GM23248 (cell line): Measurements from ENCODE around the gene CFAP251. TPM values are rescaled to one million over a fixed set of nuclear protein-coding genes. Genes with fewer than 3 reads are reported as not detected.
A peak's percentile ranks its signal among the peaks of the same experiment; 100 is the strongest.

Experiments
- DNase-seq: peaks from one replicate; pipeline ENCODE4 v3.0.0-alpha.2; 2015
- H2AFZ ChIP-seq: fragments of 200-600 bp; sonication (generic); 2 replicates; pipeline ENCODE4 v1.6.1; 2016; ENCODE audit warnings: antibody characterized with exemption
- H3F3A ChIP-seq: fragments of 200-600 bp; sonication (generic); 2 replicates; pipeline ENCODE4 v1.6.1; 2016; ENCODE audit warnings: mild to moderate bottlenecking, antibody characterized with exemption, mixed run types; ENCODE audit not compliant: insufficient read depth
- H3K27ac ChIP-seq: fragments of 200-600 bp; sonication (generic); 2 replicates; pipeline ENCODE4 v1.5.1; 2016; ENCODE audit warnings: mild to moderate bottlenecking
- H3K27me3 ChIP-seq: fragments of 200-600 bp; sonication (generic); replicated peaks from 2 replicates; pipeline ENCODE4 v1.6.1; 2016; ENCODE audit warnings: mild to moderate bottlenecking; ENCODE audit not compliant: insufficient read depth
- H3K36me3 ChIP-seq: fragments of 200-600 bp; sonication (generic); 2 replicates; pipeline ENCODE4 v1.6.1; 2016; ENCODE audit warnings: low read depth, mild to moderate bottlenecking
- H3K4me1 ChIP-seq: fragments of 200-600 bp; sonication (generic); 2 replicates; pipeline ENCODE4 v1.6.1; 2016; ENCODE audit warnings: mild to moderate bottlenecking; ENCODE audit not compliant: insufficient read depth
- H3K4me2 ChIP-seq: fragments of 200-600 bp; sonication (generic); one replicate; pipeline ENCODE4 v1.6.1; 2016; ENCODE audit warnings: mild to moderate bottlenecking; ENCODE audit not compliant: unreplicated experiment
- H3K4me3 ChIP-seq: fragments of 200-600 bp; sonication (generic); 2 replicates; pipeline ENCODE4 v1.5.1; 2016; ENCODE audit warnings: mild to moderate bottlenecking
- H3K79me2 ChIP-seq: fragments of 200-600 bp; sonication (generic); 2 replicates; pipeline ENCODE4 v1.6.1; 2016; ENCODE audit warnings: mild to moderate bottlenecking; ENCODE audit not compliant: insufficient read depth
- H3K9ac ChIP-seq: fragments of 200-600 bp; sonication (generic); 2 replicates; pipeline ENCODE4 v1.6.1; 2016; ENCODE audit warnings: mild to moderate bottlenecking
- H3K9me2 ChIP-seq: fragments of 200-600 bp; sonication (generic); 2 replicates; pipeline ENCODE4 v1.6.1; 2016; ENCODE audit warnings: mixed run types, mild to moderate bottlenecking, moderate library complexity; ENCODE audit not compliant: insufficient read depth
- H3K9me3 ChIP-seq: fragments of 200-600 bp; sonication (generic); one replicate; pipeline ENCODE4 v1.6.1; 2017; ENCODE audit warnings: low read depth
- H4K20me1 ChIP-seq: fragments of 200-600 bp; sonication (generic); 2 replicates; pipeline ENCODE4 v1.6.0; 2016; ENCODE audit not compliant: insufficient read depth
- EZH2 ChIP-seq: fragments of 200-600 bp; sonication (generic); IDR thresholded peaks from 2 replicates; pipeline ENCODE4 v1.6.1; 2018; ENCODE audit warnings: antibody characterized with exemption, mild to moderate bottlenecking; ENCODE audit not compliant: insufficient read depth, poor library complexity, severe bottlenecking
- EZH2phosphoT487 ChIP-seq: fragments of 200-600 bp; sonication (generic); IDR thresholded peaks from 2 replicates; pipeline ENCODE4 v1.6.1; 2018; ENCODE audit warnings: antibody characterized with exemption, moderate library complexity, mild to moderate bottlenecking, low read depth; ENCODE audit not compliant: insufficient read depth
- WGBS, 2 experiments: methylation state at CpG; one replicate each; pipeline ENCODE4 v1.1.6; 2015 to 2017; ENCODE audit warnings: low lambda C conversion rate in 2 of 2, low coverage in 1 of 2; ENCODE audit errors: missing lambda C conversion rate in 2 of 2; 5-methylcytosine and 5-hydroxymethylcytosine counted together
- in situ Hi-C: fragments of 300-500 bp; cut with MboI; formaldehyde crosslinking; loops from 2 replicates; pipeline ENCODE4 v1.15.0; 2020
- polyA plus RNA-seq: library from polyadenylated mRNA; unstranded; fragments of >200 nt; fragmentation: Nextera tagmentation; extraction: Ambion mirVana; gene quantifications from 2 replicates; pipeline ENCODE4 v1.2.1, GENCODE V29; 2016
- total RNA-seq: library from RNA; depleted of rRNA; stranded (reverse); fragments of >200 nt; shearing (Covaris generic); gene quantifications from 2 replicates; pipeline ENCODE4 v1.2.3, GENCODE V29; 2014

The CFAP251 gene
- total and polyA plus RNA-seq, 2 experiments from 2014 or later = 0.58 to 1.6 TPM

DNA sequence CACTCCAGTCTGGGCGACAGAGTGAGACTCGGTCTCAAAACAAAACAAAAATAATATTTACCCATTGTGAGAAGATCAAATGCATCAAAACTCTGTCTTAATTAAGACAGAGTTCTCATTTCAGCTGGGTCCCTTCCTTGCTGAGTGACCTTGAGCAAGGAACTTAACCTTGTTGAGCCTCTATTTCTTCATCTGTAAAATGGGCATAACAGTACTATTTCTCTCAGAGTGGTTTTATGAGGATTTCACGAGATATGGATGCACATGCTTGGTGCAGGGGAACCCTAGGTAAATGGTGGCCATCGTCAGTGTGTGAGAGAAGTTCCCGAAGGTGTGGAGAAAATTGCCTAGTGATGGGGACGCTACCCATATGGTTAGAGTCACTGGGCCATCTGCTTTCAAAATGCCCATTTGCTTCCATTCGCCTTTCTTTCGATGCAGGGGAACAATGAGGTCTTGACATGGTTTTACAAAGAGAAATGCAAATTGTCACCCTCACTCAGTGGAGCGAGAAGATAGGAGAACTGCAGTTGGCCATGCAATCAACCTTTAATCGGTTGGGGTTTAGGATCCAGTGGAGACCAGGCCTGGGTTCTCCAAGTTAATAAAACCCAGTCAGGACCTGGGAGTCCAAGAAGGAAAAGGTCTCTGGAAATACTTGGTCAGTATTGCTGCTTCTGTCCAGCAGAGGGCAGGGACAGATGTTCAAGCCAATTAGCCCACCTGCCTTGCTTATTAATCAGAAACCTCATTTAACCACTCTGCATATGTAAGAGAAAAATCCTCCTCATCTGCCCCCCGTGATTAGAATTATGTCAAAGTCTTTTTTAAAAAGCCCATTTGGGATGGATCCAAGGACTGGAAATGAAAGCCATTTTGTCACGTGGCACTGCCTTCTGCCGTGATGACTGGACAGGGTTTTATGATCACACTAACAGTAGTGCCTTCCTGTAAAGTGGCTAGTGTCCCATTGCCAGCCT is 37.2 kb downstream of the CFAP251 start:
- DNase-seq = peak; percentile 56
- H2AFZ ChIP-seq = no peak overlapping the region
- WGBS, 2 experiments = 78 to 79% methylated on average over 13 of the region's 13 CpGs

DNA sequence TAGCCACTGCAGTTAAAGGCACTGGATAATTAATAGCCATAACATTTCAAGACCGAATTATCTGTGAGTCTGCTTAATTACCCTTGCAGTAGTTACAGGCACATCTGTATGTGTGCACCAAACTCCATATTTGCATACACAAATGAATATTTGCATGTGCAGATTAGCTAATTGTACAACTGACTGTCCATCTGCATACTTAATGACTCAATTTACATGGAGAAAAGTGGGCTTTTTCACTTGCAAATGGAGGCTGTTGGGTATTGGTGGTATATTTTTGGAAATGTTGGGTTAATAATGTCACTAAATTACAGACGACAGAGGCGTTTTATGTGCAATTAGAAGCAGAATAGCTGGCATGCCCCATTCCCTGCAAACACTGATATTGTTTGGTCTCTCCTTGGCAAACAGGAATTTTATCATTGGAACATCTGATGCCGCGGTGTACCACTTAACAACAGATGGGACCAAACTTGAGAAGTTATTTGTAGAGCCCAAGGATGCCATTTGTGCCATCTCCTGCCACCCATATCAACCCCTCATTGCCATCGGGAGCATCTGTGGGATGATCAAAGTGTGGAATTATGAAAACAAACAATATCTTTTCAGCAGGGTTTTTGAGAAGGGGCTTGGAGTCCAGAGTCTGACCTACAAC is 39.6 kb downstream of the CFAP251 start:
- in situ Hi-C loops = no loop called here
- Histone ChIP-seq H3K9me2 (no peaks in the 10 kb centered on the region), H3K79me2 (no peaks in the 10 kb centered on the region), H3K27me3 (0 out of 2 replicates have a peak, but pooled peaks cover 10% of the 10 kb centered on the region), H3K4me2 (no peak overlapping the region), H3K9ac (no peak overlapping the region), H3K36me3 (0 out of 2 replicates have a peak, but pooled peaks cover 11% of the 10 kb centered on the region), H4K20me1 (no peaks in the 10 kb centered on the region), H3K4me3 (no peak overlapping the region), H3K9me3 (no peaks in the 10 kb centered on the region), H3K27ac (no peak overlapping the region), H3F3A (0 out of 2 replicates have a peak, but pooled peaks cover 3% of the 10 kb centered on the region), H3K4me1 (no peaks in the 10 kb centered on the region), H2AFZ (no peak overlapping the region)
- TF ChIP-seq EZH2 = no peak
- TF ChIP-seq EZH2phosphoT487 = no peak
- DNase-seq = no peak
- WGBS, 2 experiments = 88% methylated on average over 6 of the region's 6 CpGs

More for the DNA sequence above, 37.2 kb downstream of the CFAP251 start:
- no peak overlapping the region for H3K4me2 ChIP-seq
- no peaks in the 10 kb centered on the region for H3K36me3 ChIP-seq
- no peaks in the 10 kb centered on the region for H3K4me1 ChIP-seq
- H3K27ac ChIP-seq = no peak overlapping the region
- no peaks in the 10 kb centered on the region for H3K9me2 ChIP-seq
- H3K9ac ChIP-seq = no peak overlapping the region
- H4K20me1 ChIP-seq = no peaks in the 10 kb centered on the region
- no peaks in the 10 kb centered on the region for H3K79me2 ChIP-seq
- no peaks in the 10 kb centered on the region for H3K27me3 ChIP-seq
- in situ Hi-C loops = no loop called here
- 0 out of 2 replicates have a peak, but pooled peaks cover 3% of the 10 kb centered on the region for H3F3A ChIP-seq
- TF ChIP-seq EZH2 (no peak), EZH2phosphoT487 (no peak)
- H3K4me3 ChIP-seq = no peak overlapping the region
- H3K9me3 ChIP-seq = no peaks in the 10 kb centered on the region

DNA sequence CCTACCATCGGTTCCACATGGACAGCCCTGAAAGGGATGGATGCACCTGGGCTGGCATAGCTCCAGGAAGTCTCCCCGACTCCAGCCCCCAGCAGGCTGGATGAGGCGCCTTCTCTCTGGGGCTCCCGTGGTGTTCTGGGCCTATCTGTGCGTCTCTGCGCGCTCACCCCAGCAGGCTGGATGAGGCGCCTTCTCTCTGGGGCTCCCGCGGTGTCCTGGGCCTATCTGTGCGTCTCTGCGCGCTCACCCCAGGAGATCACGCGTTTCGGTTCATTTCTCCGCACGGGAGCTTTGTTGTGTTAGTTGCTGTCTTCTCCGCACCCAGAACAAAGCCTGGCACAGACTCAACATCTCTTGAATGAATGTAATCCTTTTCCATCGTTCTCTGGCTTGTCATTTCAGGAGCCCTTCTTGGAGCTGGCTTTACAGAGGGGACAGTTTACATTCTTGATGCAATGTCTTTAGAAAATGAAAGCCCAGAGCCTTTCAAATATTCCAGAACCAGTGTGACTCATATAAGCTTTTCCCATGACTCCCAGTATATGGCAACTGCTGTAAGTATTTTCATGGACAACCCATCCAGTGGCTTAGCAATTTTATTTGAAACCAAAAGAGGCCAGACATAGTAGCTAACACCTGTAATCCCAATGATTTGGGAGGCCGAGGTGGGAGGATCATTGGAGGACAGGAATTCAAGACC is 40.3 kb downstream of the CFAP251 start:
- H3F3A ChIP-seq = 0 out of 2 replicates have a peak, but pooled peaks cover 4% of the 10 kb centered on the region
- no peak overlapping the region for H2AFZ ChIP-seq
- 85 to 88% methylated on average over 20 to 21 of the region's 21 CpGs for WGBS, 2 experiments
- no peak for TF ChIP-seq EZH2
- no peak for TF ChIP-seq EZH2phosphoT487
- peak; percentile 38 for DNase-seq
- in situ Hi-C loops = no loop called here
- H3K9me2 ChIP-seq = no peaks in the 10 kb centered on the region
- 0 out of 2 replicates have a peak, but pooled peaks cover 10% of the 10 kb centered on the region for H3K27me3 ChIP-seq
- no peak overlapping the region for H3K27ac ChIP-seq
- no peaks in the 10 kb centered on the region for H4K20me1 ChIP-seq
- 0 out of 2 replicates have a peak, but pooled peaks cover 11% of the 10 kb centered on the region for H3K36me3 ChIP-seq
- H3K9ac ChIP-seq = no peak overlapping the region
- no peak overlapping the region for H3K4me3 ChIP-seq
- no peaks in the 10 kb centered on the region for H3K4me1 ChIP-seq
- H3K4me2 ChIP-seq = no peak overlapping the region
- H3K9me3 ChIP-seq = no peaks in the 10 kb centered on the region
- no peaks in the 10 kb centered on the region for H3K79me2 ChIP-seq

DNA sequence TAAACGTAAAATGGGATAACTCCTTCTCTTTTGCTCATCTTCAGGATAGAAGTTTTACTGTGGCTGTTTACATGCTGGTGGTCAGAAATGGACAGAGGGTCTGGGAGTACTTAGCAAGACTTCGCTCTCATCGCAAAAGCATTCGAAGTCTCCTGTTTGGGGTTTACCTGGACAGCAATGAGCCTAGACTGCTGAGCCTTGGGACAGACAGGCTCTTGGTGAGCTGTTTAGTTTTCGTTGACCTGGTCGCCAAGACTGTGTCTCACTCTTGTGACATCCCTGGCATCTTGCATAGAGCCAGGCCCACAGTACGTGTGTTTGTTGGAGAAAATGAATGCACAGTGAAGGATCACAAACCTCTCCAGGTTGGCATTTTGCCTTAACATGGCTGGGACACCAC is 42.1 kb downstream of the CFAP251 start:
- H3K4me1 ChIP-seq = peaks cover 14% of the 10 kb centered on the region
- in situ Hi-C loops = no loop called here
- no peaks in the 10 kb centered on the region for H4K20me1 ChIP-seq
- DNase-seq = no peak
- no peak overlapping the region for H3K9ac ChIP-seq
- 0 out of 2 replicates have a peak, but pooled peaks cover 10% of the 10 kb centered on the region for H3K27me3 ChIP-seq
- 94 to 96% methylated on average over 7 of the region's 7 CpGs for WGBS, 2 experiments
- H3K4me3 ChIP-seq = no peak overlapping the region
- H3K9me2 ChIP-seq = no peaks in the 10 kb centered on the region
- H3K4me2 ChIP-seq = no peak overlapping the region
- H3K36me3 ChIP-seq = 0 out of 2 replicates have a peak, but pooled peaks cover 11% of the 10 kb centered on the region
- H3K79me2 ChIP-seq = no peaks in the 10 kb centered on the region
- TF ChIP-seq EZH2 = no peak
- no peak for TF ChIP-seq EZH2phosphoT487
- no peaks in the 10 kb centered on the region for H3K9me3 ChIP-seq
- no peak overlapping the region for H3K27ac ChIP-seq
- H2AFZ ChIP-seq = no peak overlapping the region
- H3F3A ChIP-seq = peaks cover 17% of the 10 kb centered on the region; the same call in 1 of the 2 replicates
